Choroid plexus epithelial cell (primary cell): Measurements from ENCODE around the gene METTL9.

Source experiments
- DNase-seq: peaks from one replicate; pipeline ENCODE4 v3.0.0-alpha.2; 2010; ENCODE audit warnings: low read depth
- H3K4me3 ChIP-seq: 2 replicates; pipeline ENCODE4 v1.5.1; 2011; ENCODE audit warnings: low read depth, mild to moderate bottlenecking, control low read depth, low read length, moderate library complexity
- CTCF ChIP-seq: conservative IDR thresholded peaks from 2 replicates; pipeline ENCODE4 v1.5.1; 2011; ENCODE audit warnings: low read depth, mild to moderate bottlenecking, control low read depth, inconsistent platforms, low read length, moderate library complexity

The METTL9 gene

DNA sequence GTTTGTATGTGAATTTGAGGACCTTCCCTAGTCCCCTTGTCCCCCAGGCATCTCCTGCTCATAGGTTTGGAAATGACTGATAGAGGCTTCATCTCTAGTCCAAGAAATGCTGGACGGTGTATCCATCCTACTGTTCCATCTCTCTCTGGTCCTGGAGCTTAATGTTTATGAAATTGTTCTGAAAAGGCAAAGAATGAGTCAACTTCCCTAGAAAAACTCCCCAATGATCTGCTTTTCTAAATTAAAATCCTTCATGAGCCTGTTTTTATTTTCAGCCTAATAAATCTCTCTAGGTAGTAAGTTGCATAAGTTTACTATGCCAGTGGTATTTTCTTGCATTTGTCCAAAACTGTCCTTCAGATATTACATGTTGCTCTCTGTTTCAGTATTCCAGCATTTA, 55.1 kb downstream of the METTL9 start:
- DNase-seq, result no peak
- no peak for TF ChIP-seq CTCF
- H3K4me3 ChIP-seq, result no peak overlapping the region

DNA sequence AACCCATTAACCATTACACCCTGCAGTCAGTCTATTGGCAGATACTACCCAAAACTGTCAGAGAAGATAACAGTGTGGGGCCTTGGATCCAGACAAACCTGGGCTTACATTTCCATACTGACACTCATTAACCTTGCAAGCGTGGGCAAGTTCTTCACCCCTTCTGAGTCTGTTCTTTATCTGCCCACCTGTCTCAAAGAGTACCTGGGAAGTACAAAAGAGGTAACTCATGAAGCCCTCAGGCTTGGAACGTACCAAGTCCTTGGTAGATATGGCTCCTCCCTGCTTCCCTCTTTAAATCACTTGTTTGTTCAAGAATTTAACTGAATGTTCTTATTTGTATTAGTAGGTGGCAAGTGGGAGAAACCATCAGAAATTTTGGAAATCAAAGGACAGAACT, 55.5 kb downstream of the METTL9 start:
- TF ChIP-seq CTCF, result no peak
- no peak for DNase-seq
- no peak overlapping the region for H3K4me3 ChIP-seq

GRCh38 chr16:21656795-21657768, 57.7 kb downstream of the METTL9 start:
- TF ChIP-seq CTCF, result peak; percentile 79
- H3K4me3 ChIP-seq, result no peak overlapping the region
- DNase-seq, result peak; percentile 79

GRCh38 chr16:21659124-21659523, 59.7 kb downstream of the METTL9 start:
- no peak for TF ChIP-seq CTCF
- no peak for DNase-seq
- no peak overlapping the region for H3K4me3 ChIP-seq

- H3K4me3 ChIP-seq, result no peak within 1 kb of the TSS
- DNase-seq, result no peak
- no peak for TF ChIP-seq CTCF
Measured at GRCh38 chr16:21663889-21664647, 64.7 kb downstream of the METTL9 start, which contains the start of gene OTOA. OTOA (plus strand) TSS chr16:21663968; CDS start chr16:21678515, 14,547 bp downstream.

DNA sequence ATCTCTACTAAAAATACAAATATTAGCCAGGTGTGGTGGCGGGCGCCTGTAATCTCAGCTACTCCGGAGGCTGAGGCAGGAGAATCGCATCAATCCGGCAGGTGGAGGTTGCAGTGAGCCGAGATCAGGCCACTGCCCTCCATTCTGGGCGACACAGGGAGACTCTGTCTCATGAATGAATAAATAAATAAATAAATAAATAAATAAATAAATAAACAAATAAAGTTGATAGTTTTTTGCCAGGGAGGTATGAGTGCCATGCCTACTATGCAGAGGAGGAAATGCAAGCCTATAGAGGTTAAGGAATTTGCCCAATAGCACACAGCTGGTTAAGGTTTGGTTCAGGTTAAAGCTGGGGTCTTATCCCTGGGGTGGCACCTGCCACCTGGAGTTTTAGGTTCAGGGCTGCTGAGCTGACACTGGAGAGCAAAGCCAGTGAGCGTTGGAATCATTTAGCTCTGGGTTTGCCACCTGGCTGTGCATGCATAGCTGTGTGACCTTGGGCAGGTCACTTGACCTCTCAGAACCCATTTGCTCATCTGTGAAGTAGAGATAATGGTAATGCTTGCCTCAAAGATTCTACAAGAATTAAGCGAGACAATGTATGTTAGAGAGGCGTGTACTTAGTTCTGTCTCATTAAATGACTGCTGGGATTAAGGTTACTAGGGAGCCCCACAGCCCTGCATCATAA, 65.6 kb downstream of the METTL9 start:
- no peak overlapping the region for H3K4me3 ChIP-seq
- no peak for TF ChIP-seq CTCF
- no peak for DNase-seq
